Muscle of back (tissue), 11 donors: ENCODE measurements around the gene ATP11A. TPM values are rescaled to one million over a fixed set of nuclear protein-coding genes. Genes with fewer than 3 reads are reported as not detected.

ENCODE experiments used
- DNase-seq, 3 donors: peaks; one replicate each; pipeline versions ENCODE4 v3.0.0 to v3.0.0-alpha.2; 2013
- polyA plus RNA-seq, 10 donors: library from polyadenylated mRNA; unstranded; fragments of 120-200 nt; gene quantifications; one replicate each; pipeline ENCODE4 v1.2.1, GENCODE V29; 2013; ENCODE audit not compliant: insufficient read length in 10 of 10

The ATP11A gene
- polyA plus RNA-seq, 10 donors: 16.7 to 26.2 (median 21.4) TPM

DNA sequence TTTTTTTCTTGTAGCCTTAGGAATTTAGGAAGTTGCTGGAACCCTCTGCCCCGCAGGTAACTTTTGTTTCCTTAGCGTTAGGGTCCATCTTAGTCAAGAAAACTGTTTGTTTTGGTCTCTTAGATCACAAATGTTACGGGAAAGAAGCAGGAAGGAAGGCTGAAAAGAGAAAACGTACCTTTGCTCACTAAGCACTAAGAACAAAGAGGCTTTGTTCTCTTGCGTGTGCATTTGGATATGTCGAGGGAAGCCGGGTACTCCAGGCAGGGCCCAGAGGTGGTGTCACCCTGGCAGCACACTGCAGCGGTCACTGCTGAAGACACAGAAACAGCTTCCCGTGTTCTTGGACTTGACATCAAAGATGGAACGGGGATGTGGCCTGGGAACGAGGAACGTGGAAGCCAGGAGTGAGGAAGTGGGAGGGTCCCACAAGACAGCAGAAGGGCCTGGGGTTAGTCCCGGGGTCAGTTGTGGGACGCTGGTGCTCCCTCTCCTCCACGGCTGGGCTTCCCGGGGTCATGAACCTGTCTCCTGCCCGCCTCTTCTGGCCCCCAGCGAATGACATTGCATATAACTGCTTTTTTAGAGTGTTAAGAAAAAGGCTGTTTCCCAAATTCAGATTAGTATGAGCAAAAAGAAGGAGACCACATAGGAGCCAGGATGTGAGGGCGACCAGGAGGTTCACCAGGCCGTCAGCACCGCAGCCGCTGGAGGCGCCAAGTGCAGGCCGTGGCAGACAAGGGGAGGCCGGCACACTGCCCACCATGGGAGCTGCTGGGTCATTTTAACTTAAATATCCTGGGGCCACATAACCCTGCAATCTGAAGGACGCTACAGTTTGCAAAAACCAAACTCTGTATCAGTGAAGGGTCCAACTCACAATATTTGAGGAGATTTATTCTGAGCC is 31.6 kb downstream of the ATP11A start:
- no peak for DNase-seq

DNA sequence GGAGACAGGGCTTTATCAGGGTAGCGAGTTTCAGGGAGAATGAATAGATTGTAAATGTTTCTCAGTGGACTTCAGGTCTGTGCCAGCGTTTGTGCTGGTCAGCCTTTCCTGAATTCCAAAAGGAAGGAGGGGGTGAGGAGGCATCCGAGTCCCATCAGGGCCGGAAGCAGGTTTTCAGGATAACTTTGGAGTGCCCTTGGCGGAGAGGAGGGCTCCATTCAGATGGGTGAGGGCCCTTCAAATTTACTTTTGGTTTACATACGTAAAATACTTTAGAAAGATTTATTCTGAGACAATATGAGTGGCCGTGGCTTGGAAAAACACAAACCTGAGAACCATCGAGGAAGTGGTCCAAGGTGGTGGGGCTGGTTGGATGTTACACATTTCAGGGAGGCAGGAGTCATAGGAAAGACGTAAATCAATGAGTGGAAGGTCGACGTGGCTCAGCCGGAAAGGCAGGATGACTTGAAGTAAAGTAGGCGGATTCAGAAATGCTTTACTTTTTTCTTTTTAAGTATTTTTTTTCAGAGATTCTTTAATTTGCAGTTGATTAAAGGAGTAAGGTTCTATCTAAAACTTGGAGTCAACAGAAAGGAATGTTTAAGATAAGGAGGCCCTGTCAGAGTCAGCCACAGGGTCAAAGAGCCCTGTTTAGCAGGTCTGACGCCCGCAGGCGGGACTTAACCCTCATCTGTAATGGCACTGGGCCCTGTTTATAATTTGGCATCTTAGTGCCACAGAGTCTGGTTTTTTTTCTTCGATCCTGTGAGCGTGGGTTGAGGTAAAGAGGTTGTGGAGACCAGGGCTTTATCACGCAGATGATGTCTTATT is 32.8 kb downstream of the ATP11A start:
- no peak for DNase-seq

DNA sequence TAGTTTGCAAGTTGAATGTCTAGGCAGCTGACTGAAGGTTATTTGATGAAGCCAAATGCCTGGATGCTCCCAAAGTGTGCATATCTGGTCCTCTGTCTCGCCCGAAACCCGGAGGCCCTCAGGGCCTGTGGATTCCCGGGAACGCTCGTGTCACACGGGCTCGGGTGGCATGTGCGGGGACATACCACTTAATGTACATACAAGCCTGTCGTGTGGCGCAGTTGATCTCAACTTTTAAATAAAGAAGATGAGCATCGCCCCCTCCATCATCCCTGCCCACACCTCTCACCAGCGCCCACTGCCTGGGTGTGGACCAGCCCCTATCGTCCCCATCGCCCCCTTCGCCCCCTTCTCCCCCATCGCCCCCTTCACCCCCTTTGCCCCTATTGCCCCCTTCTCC is 33.9 kb downstream of the ATP11A start:
- DNase-seq: no peak

DNA sequence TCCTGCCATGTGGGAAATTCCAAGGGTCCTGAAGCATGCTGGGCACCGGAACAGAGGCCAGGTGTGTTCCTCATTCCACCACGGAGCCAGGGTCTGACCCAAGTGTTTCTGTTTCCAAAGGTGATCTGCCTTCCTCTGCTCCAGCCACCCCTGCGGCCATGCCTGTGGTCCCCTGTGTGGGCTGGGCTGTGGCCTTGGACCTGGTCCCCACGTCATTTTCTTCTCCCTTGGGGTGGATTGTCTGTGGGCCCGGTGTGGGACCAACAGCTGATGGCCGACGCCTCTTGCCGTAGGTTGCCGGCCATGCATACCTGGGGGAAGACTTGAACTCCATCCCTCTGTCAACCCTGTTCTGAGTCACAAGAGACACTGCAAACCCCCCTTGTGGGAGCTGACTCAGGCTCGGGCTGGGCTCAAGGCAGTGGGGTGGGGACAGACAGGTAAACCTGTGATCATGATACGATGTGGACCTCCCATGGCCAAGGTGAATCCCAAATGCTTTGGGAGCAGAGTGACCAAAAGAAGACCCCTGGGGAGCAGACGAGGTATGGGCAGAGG is 35.0 kb downstream of the ATP11A start:
- no peak for DNase-seq

DNA sequence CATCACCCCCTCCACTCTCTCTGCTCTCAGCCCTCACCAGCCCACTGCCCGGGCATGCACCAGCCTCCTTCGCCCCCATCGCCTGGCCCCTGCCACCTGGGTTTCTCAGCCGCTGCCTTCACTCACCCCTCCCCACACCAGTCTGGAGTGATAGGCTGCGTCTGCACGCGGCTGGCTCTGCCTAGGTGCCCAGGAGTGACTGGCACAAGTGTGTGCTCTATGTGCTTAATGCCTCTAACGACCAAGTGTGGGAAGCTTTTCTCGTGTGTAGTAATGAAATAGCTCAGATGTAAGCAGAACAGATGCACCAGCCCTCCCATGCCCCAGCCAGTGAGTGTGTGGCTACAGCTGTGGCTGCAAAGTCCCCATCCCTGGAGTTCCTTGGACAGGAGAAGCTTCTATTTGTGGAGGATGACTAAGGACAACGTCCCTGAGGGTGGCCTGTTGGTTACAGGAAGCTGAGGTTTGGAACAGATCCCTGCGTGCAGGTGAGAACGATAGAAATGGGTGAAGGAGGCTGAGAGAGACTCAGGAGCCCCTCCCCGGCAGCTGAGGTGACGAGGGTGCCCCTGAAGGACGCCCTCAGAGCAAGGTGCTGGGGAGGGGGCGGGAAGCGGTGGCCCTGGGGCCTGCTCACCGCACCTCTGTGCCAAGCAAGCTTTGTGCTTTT is 35.6 kb downstream of the ATP11A start:
- peak in 2 of 3 donors; percentile 45 to 59 for DNase-seq

DNA sequence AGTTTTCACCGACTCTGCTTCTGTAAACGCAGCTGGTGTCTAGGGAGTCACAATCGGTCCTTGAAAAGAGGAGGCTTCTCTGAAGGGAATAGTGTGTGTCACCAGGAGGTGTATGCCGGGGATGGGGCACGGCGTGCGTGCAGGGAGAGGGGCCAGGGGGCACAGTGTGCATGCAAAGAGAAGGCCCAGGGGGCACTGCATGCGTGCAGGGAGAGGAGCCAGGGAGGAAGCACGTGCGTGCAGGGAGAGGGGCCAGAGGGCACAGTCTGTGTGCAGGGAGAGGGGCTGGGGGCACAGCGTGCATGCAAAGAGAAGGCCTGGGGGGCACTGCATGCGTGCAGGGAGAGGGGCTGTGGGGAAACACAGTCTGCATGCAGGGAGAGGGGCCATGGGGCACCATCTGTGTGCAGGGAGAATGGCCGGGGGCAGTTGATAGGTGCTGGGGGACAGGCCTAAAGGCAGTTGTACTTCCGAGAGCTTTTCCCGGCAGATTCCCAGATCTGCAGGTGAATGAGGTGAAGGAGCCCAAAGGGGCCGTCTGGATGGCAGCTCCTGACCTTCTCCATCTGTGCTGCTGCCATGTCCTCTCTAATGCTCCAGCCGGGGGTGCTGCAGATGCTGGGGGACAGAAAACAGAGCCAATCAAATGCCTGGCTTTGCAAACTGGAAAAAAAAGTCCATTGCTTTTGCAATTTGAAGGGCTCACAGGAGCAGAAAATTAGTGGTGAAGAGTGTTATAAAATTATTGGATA is 36.4 kb downstream of the ATP11A start:
- DNase-seq: no peak

DNA sequence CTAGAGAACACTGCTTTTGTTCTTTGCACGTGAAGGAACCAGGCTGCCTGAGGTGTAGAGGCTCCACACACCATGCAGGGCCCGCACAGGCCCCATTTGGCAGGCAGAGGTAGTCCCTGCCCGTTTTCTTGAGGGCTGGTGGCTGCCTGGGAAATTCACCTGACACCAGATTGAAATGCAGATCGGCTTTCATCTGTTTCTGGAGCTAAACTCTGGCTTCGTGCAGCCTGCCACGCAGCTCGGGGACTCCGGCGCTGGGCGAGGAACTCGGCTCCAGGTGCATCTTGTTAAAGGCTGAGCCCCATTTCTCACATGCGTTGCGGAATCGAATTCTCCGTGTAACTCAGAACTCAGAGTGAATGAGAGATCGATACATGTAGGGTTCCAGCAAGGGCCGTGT is 37.7 kb downstream of the ATP11A start:
- no peak for DNase-seq

DNA sequence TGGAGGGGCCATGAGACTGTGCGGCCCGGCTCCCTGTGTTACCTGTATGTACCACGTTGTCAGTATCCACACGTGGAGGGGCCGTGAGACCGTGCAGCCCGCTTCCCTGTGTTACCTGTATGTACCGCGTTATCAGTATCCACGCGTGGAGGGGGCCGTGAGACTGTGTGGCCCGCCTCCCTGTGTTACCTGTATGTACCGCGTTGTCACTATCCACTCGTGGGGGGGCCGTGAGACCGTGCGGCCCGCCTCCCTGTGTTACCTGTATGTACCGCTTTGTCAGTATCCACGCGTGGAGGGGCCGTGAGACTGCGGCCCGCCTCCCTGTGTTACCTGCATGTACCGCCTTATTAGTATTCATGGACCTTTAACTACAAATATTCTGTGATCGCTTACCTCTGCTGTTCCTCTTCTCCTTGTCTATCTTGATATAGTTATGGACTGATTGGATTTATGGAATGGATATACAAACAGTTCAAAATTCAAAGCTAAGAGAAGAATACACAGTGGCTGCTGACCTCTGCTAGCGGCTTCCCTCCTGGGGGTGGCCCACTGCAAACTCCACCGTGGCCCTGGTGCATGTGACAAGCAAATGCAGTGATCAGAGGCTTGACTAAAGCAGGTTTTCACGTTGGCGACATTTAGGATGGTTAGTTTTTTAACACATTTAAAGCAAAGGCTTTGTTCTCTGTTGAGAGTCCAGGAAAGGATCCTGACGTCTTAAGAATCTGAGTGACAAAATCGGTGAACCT is 38.7 kb downstream of the ATP11A start:
- DNase-seq: no peak

DNA sequence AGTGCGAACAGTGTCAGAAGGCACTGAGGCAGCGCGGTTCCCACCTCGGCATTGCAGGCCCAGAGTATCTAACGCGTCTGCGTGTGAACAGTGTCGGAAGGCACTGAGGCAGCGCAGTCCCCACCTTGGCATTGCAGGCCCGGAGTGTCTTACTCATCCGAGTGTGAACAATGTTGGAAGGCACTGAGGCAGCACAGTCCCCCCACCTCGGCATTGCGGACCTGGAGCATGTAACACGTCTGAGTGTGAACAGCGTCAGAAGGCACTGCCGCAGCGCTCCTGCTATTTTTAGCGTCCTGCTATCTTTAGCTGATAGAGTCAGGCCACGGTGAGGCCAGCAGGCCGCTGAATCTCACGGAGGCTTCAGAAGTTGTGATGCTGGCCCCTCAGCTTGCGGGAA is 39.6 kb downstream of the ATP11A start:
- DNase-seq: peak in 1 of 3 donors; percentile 27

DNA sequence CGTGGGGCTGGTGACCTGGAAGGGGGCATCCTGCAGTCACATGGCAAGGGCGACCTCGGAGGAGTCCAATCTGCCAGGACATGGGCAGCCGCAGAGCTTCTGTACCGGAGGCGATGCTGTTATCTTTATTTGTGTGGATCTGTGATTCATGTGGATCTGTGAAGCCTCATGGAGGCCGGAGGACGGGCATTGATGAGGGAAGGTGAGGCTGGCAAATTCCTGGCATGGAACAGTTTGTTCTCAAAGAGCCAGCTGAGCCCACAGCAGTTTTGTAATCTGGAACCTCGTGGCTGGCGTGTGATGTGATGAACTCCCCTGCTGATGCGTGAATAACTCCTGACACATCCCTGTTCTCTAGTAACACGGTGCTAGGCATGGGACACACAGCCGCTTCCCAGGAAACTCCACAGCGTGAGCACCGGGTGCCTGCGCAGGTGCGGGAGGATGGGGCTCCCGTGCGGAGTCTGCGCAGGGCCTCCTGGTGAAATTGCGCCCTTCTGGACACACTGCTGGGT is 40.4 kb downstream of the ATP11A start:
- no peak for DNase-seq

DNA sequence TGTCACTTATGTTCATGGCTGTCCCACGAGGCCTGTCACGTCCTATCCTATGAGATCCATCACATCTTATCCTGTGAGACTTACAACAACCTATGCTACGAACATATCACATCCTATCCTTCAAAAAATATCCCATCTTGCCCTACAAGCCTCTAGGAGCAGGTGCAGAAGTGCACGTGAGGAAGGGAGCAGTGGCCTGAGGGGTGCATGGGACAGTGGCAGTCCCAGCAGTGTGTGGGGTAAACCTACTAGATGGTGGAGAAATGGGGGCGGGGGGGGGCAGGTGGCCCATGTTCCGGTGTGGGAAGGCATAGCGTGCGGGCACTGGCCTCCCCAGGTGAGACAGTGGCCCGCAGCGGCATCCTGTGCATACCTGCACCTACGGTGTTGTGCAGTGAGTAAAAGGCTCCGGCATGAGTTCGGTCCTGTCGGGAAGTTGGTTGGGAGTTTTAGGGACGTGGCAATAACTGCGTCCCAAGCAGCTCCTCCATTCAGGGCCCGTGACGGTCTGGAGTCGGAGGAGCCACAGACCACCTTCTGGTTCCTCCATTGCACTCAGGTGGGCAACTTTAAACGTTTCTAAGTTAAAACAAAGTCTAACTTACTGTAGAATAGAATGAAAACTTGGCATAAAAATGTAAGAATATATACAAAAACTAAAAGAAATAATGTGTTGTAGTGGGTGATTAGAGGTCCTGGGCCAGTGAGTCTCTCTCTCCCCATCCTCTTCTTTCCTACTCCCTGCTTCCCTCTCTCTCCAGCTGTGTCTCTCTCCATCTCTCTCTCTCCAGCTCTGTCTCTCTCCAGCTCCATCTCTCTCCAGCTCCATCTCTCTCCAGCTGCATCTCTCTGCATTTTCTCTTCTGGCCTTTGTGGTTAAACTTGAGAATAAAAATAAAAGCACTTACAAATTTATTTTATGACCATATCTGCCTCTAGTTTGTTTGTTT is 42.1 kb downstream of the ATP11A start:
- DNase-seq: no peak

DNA sequence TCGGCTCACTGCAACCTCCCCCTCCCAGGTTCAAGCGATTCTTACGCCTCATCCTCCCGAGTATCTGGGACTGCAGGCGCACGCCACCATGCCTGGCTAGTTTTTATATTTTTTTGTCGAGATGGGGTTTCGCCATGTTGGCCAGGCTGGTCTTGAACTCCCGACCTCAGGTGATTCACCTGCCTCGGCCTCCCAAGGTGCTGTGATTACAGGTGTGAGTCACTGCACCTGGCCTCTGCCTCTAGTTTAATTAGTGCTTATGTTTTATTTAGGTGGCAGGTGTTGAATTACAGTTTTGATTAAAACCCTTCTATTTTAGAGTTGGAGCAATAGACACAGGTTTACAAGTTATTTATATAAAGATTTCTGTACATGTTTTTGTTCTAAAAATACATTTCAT is 42.8 kb downstream of the ATP11A start:
- DNase-seq: no peak

DNA sequence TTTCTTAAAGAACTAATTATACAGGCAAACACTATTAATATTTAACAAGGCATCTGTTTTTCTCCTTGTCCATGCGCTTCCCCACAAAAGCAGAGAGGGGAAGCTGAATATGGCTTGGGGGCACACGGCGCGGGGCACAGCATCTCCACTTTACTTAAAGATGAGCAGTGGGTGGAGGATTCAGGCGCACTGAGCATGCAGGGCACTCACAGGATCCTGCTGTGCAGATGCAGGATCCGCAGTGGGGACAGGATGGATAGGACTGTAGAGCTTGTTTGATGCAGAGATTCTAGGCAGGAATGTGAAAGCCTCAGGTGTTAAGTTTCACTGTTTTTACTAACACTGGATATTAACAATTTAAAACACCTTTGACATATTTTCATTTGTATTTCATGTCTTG is 43.3 kb downstream of the ATP11A start:
- no peak for DNase-seq

DNA sequence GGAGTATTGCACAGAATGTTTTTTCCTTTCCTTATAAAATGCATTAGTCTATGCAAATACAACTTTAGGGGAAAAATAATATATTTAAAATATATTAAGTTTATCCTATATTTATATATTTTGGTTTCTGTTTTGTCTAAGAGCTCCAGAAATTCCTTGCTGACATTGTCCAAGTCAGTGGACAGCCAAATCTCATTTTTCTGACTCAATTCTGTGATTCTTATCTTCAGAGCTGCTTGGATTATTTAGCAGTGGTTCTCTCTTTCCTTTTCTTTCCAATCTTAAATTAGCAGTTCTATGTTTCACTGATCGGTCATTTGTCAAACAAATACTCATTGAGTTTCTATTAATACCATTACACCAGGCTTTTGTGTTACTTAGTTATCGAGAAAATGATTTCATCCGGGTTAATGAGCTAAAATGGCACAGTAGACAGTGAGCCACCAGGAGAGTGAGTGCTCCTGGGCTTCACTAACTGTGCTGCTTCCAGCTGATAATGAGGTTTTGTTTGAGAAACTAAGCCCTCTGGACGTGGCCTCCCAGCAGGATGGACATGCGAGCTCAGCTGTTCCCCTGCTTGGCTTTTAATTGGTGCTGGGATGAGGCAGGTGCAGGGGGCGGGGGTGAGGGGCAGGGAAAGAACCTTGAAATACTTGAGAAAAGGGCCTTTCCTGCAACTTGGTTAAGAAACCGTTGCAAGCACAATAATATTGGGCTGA is 44.0 kb downstream of the ATP11A start:
- DNase-seq: no peak

DNA sequence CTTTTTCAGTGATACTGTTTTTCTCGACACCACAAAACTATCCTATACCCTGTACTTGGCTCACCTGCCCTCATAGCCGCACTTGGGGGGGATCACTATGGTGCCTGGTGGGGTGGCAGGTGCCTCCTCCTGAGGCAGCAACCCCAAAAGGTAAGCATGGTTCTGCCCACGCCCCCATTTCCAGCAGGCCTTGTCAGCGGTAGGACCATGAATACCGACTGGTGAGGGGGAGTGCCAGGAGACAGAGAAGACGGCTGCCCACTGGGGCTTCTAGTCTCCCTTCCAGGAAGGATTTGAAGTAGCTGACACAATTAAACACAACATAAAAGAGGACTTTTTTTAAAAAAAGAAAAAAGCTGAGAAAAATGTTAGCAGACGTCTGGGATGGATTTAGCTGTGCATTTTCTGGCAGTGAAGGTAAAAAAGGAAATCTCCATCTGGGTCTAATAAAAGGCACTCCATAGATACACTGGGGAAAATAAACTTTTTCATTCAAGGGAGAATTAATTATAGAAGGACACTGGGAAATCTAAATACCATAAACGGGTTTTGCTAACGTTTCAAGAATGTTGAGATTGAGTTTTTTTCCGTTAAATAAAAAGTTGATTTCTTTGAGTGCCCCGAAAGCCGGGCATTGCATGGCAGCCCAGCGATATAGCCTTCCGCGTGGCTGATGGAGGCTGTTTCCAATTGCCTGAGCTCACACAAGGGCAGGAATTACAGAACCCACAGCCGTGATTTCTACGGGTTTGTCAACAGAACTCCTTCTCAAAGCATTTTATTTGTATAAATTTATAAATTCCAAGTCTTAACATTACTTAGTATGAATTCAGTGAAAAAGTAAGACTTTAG is 45.1 kb downstream of the ATP11A start:
- DNase-seq: peak in 1 of 3 donors; percentile 47

DNA sequence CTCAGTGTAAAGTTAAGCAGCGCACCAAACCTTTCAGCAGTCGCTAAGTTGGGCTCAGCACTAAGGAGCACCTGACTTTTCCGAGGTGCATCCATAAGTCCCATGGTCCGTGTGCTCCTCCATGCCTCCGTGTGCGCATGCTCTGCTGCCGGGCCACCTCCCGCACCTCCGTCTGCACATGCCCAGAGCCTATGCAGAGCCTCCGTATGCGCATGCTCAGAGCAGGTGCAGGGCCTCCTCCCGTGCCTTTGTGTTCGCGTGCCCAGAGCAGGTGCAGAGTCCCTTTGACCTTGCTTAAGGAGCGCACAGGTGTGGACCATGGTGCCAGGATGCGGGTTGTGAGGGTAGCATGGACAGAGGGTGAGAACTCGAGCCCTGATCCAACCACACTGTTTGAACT is 46.0 kb downstream of the ATP11A start:
- no peak for DNase-seq

DNA sequence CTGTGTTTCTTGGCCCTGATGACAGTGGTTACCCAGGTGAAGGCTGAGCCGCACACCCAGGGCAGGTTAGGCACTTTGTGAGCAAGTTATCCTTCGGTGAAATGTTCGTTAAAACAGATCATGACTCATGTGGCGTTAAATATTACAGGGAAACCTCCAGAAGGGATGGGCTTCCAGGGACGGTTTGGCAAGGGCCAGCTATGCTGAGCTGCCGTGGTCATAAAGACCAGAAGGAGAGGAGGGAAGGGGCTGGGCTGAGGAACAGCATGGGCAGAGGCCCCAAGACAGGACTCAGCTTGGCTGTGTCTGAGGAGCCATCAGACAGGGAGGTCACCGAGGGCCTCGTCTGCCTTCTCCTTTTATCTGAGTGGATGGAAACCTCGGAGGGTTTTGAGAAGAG is 47.5 kb downstream of the ATP11A start:
- no peak for DNase-seq
